HG03108 (cell line): Measurements from ENCODE around the gene DCLRE1A.
"Not testable (repeated sequence)": the region's sequence is repeated elsewhere in the genome, so short reads cannot be mapped to it uniquely, and the experiment has no call there.

ENCODE experiments used
- ATAC-seq: cut with Tn5 transposase; IDR thresholded peaks from one replicate; pipeline ENCODE4 v1.9.1; 2021; ENCODE audit warnings: moderate library complexity; ENCODE audit not compliant: unreplicated experiment

The DCLRE1A gene

GRCh38 chr10:113859261-113859660, 5.4 kb upstream of the DCLRE1A start:
- peak; percentile 38 for ATAC-seq

GRCh38 chr10:113858541-113858940, 4.7 kb upstream of the DCLRE1A start:
- no peak for ATAC-seq

DNA sequence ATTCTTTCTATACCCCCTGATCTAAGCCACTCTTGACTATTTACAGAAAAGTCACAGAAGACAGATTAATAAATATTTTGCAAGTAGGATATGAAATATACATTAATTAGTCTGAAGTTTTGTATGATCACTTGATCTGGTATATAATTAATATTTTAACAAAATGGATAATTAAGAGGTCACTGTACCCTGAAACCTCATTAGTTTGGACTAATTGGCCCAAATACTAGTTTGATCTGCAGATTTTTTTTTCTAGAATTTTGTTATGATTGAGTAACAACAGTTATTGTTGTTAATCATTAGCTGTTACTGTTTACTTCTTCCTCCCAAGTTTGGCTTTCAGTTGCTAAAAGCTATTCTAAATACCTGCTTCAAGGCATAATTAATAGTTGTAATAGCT, 3.3 kb upstream of the DCLRE1A start:
- no peak for ATAC-seq

DNA sequence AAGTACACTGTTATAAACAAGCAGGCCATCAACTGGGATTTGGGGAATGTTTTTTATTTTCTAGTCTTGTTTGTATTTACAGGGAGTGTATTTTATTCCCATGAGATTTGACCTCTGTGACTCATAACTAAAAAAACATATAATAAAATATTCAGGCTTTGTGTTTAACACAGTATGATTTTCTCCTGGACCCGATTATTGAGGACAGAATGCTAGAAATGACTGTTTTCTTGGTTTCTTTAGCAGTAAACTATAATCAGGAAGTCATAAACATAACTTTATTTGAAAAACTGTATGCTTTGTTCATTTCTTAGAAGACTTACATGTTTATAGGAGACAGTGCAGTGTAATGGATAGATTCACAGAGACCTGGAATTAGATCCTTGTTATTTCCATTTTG, 2.7 kb upstream of the DCLRE1A start:
- ATAC-seq = no peak

DNA sequence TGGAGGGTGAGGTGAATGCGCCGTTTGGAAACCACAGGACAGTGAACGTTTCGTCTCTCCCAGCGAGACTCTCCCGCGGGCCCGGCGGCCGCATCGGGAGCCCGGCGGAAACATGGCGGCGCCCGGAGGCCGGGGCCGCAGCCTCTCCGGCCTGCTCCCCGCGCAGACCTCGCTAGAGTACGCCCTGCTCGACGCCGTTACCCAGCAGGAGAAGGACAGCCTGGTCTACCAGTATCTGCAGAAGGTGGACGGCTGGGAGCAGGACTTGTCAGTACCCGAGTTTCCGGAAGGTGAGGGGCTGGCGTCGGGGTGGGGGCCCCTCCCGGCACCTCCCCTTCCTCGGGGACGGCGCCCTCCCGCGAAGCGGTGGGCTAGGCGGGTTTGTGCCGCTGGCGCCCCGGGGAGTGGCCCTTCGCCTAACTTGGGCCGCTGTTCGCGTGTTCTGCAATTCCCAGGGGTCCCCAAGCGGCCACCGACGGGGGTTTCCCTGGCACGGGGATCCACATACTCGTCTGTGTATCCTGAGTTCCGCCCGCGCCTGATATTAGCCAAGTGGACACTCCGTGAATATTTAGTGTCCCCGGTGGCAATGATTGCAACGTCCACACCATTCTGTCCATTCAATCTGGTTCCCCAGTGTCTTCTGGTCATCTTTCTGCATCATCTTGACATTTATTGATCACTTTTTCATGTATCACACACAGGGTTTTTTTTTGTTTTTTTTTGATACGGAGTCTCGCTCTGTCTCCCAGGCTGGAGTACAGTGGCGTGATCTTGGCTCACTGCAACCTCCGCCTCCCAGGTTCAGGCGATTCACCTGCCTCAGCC, 1.1 kb upstream of the DCLRE1A start:
- peak; percentile 26 for ATAC-seq

DNA sequence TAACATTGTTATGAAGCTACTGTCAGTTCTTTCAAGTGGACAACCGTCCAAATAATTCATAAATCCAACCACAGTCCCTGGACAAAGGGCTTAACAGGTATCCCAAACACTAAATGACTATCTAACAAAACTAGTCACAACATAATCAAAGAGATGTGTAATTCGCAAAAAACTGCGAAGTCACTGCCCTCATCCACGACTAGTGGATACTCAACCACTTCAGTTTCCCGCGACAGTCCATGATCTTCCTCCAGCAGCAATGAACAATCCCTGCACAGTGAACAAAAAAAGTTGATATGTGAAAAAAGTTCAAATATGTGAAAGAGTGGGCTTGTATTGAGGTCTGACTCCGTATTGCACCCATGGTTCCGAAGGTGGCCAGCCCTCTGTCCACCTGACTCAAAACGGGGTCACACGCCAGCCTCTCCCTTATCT, 287 bp downstream of the DCLRE1A start:
- ATAC-seq = no peak

- no peak for ATAC-seq
Measured at GRCh38 chr10:113849946-113850345, 3.9 kb downstream of the DCLRE1A start.

GRCh38 chr10:113849140-113849803, 4.6 kb downstream of the DCLRE1A start:
- no peak for ATAC-seq

DNA sequence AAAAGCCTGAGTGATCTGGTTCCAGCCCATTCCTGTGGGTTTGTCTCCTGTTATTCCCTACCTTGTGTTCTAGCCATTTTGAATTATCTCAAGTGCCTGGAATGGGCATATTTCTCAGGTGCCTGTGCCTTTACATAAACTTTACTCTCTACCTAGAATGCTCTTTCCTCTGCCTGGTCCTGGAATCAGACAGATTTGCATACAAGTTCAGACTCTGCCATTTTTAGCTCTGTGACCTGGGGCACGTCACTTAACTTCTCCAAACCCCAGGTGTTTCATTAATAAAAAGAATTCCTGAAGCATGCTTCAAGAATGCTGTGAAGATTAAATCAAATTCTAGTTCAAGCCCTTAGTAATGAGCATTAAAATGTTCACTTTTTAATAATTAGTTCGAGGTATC, 7.8 kb downstream of the DCLRE1A start:
- no peak for ATAC-seq

DNA sequence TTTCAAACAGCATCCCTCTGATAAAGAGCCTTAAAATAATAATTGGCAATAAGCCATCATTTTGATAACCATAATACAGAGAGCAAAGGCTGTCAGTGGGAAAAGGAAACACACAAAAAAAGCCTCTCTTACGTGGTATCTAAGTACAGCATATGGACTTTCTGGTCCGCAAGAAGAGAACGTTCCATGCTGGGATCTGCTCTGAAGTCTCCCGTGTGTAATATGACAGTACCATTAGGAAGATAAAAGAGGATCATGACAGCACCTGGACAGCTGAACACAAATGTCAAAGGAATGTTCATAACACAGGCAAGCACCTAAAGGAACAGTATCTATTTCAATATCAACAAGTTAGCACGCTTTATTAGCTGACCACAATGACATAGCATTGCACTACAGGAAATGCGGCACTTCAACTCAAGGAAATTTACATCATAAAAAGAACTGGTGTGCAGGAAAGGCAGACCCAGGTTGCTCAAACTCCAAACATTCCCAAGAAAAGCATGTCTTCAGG, 9.9 kb downstream of the DCLRE1A start:
- ATAC-seq = no peak

DNA sequence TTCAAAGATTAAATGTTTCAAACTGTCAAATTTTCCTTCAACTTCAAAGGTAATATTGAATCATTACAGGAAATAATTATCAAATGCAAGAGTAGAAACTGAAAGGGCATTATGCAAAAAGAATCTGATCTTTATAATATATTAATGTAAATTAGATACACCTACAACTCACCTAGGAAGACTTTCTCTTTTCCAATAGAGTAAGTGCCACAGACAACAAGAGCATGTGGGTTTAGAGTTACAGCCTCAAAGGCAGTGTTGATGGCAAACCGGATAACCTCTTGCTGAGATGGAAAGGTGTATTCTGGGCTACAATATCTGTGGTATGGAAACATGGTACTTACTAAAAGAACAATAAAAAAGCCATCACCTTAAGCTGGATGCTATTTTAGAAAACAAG, 11.7 kb downstream of the DCLRE1A start:
- ATAC-seq = no peak

GRCh38 chr10:113828567-113828966, 25.3 kb downstream of the DCLRE1A start:
- ATAC-seq = not testable (repeated sequence)

- ATAC-seq = no peak
Measured at GRCh38 chr10:113825791-113826190, 28.1 kb downstream of the DCLRE1A start.

DNA sequence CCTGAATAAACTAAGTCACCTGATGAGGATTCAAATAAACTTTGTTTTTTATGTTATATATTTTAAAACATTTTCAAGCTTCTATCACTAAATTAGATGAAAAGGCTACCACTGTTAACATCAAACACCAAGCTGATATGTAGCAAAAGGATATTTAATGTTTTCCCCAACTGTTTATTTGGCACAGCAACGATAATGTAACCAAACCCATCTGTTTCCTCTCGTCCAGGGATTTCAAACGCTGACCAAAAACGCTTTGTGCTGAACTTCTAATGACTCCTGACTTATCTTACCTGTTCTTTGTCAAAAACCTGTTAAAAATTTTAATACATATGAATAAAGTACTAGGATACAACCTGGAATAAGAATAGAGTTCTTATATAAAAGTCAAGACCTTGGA, 30.5 kb downstream of the DCLRE1A start:
- no peak for ATAC-seq

DNA sequence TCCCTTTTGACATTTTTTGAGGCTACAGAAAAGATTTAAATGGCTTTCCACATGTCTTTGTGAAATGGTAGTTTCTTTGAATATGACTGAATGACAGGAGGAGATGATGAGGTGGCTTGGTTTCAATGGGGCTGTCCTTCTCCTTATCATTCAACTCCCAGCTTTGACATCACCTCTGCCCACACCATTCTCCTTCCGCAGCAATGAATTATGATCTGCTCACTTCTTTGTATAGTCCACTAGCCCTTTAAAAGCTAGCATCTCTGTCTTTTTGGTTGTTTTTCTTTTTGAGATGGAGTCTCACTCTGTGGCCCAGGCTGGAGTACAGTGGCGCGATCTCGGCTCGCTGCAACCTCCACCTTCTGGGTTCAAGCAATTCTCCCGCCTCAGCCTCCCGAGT, 31.7 kb downstream of the DCLRE1A start:
- no peak for ATAC-seq

- ATAC-seq = not testable (repeated sequence)
Measured at GRCh38 chr10:113821306-113821705, 32.6 kb downstream of the DCLRE1A start.

GRCh38 chr10:113820507-113820906, 33.4 kb downstream of the DCLRE1A start:
- no peak for ATAC-seq

- ATAC-seq = no peak
Measured at GRCh38 chr10:113819989-113820388, 33.9 kb downstream of the DCLRE1A start.

- ATAC-seq = not testable (repeated sequence)
Measured at GRCh38 chr10:113814700-113815099, 39.2 kb downstream of the DCLRE1A start.

- ATAC-seq = no peak
Measured at GRCh38 chr10:113808168-113808567, 45.7 kb downstream of the DCLRE1A start.

DNA sequence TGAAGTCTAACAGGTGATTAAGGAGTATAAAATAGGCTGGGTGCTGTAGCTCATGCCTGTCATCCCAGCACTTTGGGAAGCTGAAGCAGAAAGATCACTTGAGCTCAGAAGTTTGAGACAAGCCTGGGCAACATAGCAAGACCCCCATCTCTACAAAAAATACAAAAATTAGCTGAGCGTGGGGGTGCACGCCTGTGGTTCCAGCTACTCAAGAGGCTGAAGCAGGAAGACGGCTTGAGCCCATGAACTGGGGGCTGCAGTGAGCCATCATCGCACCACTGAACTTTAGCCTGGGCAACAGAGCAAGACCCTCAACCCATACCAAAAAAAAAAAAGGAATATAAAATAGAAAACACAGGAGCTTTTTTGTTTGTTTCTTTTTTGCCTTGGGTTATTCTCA, 47.4 kb downstream of the DCLRE1A start:
- no peak for ATAC-seq

DNA sequence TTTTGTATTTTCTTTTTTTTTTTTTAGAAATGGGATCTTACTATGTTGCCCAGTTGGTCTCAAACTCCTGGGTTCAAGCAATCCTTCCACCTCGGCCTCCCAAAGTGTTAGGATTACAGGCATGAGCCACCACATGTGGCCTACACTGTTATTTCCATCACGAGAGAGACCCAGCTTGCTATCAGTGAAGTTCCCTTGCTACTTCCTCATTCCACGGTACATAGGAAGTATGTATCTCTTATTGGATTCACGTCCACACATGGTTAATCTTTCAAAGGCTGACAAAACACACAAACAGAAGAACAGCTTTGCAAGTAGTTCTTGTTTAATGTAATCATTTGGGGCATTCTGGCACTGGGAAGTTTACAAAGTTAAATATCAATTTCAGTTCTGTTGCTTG, 50.9 kb downstream of the DCLRE1A start:
- ATAC-seq = no peak
